WERI-Rb-1 (cell line): ENCODE results near the gene MFSD6.

Experiments used
- DNase-seq: peaks from one replicate; pipeline ENCODE4 v3.0.0-alpha.2; 2020
- H3K27ac ChIP-seq: fragments of 250-450 bp; sonication (Bioruptor Pico); 2 replicates; pipeline ENCODE4 v1.5.1; 2020; ENCODE audit warnings: mild to moderate bottlenecking, moderate library complexity
- H3K27me3 ChIP-seq: fragments of 250-450 bp; sonication (Bioruptor Pico); 2 replicates; pipeline ENCODE4 v1.5.1; 2021; ENCODE audit warnings: mild to moderate bottlenecking, low read depth, moderate library complexity; ENCODE audit not compliant: insufficient read depth, severe bottlenecking
- H3K36me3 ChIP-seq: fragments of 250-450 bp; sonication (Bioruptor Pico); 2 replicates; pipeline ENCODE4 v1.5.1; 2020; ENCODE audit warnings: mild to moderate bottlenecking, moderate library complexity
- H3K4me3 ChIP-seq: 2 replicates; pipeline ENCODE4 v1.5.1; 2011; ENCODE audit warnings: low read depth, mild to moderate bottlenecking, control low read depth, low read length
- H3K9me3 ChIP-seq: fragments of 250-450 bp; sonication (Bioruptor Pico); 2 replicates; pipeline ENCODE4 v1.5.1; 2021; ENCODE audit warnings: mild to moderate bottlenecking, moderate library complexity; ENCODE audit not compliant: severe bottlenecking
- TF ChIP-seq, protein P1 (sequence below): IDR thresholded peaks from 2 replicates; pipeline ENCODE4 v1.5.1; 2011; ENCODE audit warnings: low read depth, mild to moderate bottlenecking, control low read depth, inconsistent platforms, low read length

The MFSD6 gene

DNA sequence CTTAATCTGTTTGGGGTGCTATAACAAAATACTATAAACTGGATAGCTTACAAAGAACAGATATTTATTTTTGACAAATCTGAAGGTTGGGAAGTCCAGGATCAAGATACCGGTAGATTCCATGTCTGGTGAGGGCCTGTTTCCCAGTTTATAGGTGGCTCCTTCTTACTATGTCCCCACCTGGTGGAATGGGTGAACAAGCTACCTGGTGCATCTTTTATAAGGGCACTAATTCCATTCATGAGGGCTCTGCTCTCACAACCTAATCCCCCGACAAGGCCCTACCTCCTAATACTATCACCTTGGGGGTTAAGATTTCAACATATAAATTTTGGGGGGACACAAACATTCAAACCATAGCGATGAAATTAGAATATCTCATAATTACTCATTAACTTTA lies 142.0 kb downstream of the MFSD6 start:
- DNase-seq: no peak
- H3K36me3 ChIP-seq: no peaks in the 10 kb centered on the region
- H3K9me3 ChIP-seq: peaks cover 3% of the 10 kb centered on the region
- no peaks in the 10 kb centered on the region for H3K27me3 ChIP-seq
- no peak overlapping the region for H3K4me3 ChIP-seq
- H3K27ac ChIP-seq: no peak overlapping the region
- TF ChIP-seq, protein P1, sequence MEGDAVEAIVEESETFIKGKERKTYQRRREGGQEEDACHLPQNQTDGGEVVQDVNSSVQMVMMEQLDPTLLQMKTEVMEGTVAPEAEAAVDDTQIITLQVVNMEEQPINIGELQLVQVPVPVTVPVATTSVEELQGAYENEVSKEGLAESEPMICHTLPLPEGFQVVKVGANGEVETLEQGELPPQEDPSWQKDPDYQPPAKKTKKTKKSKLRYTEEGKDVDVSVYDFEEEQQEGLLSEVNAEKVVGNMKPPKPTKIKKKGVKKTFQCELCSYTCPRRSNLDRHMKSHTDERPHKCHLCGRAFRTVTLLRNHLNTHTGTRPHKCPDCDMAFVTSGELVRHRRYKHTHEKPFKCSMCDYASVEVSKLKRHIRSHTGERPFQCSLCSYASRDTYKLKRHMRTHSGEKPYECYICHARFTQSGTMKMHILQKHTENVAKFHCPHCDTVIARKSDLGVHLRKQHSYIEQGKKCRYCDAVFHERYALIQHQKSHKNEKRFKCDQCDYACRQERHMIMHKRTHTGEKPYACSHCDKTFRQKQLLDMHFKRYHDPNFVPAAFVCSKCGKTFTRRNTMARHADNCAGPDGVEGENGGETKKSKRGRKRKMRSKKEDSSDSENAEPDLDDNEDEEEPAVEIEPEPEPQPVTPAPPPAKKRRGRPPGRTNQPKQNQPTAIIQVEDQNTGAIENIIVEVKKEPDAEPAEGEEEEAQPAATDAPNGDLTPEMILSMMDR: no peak
